ENCODE measurements around the gene PIAS1. TPM values are rescaled to one million over a fixed set of nuclear protein-coding genes. Genes with fewer than 3 reads are reported as not detected.
A peak's percentile ranks its signal among the peaks of the same experiment; 100 is the strongest.
"Not testable (repeated sequence)": the region's sequence is repeated elsewhere in the genome, so short reads cannot be mapped to it uniquely, and the experiment has no call there.

PIAS1 gene
- 3.6 and 26.2 TPM in 2 replicates for total RNA-seq (2014; rRNA removed; shearing (Covaris generic); ENCODE audit: low replicate concordance)

GRCh38 chr15:68053701-68054627, at the start of gene PIAS1:
TSS of gene PIAS1 (plus strand) at chr15:68054315. CDS start at chr15:68054327, 12 bp downstream.
- DNase-seq (ENCODE audit: low read depth), result peak; percentile 71
- in situ Hi-C loops (cut with HindIII; ENCODE audit: low pct_unique_long_range_greater_than_20kb, low sequenced_read_pairs), result no loop called here

GRCh38 chr15:68007642-68008041, 46.5 kb upstream of the PIAS1 start:
- in situ Hi-C loops (cut with HindIII; ENCODE audit: low pct_unique_long_range_greater_than_20kb, low sequenced_read_pairs); DNase-seq (ENCODE audit: low read depth): not testable (repeated sequence)

- in situ Hi-C loops (cut with HindIII; ENCODE audit: low pct_unique_long_range_greater_than_20kb, low sequenced_read_pairs), result no loop called here
Measured at GRCh38 chr15:68010361-68011153, 43.6 kb upstream of the PIAS1 start.

GRCh38 chr15:68012911-68013310, 41.2 kb upstream of the PIAS1 start:
- in situ Hi-C loops (cut with HindIII; ENCODE audit: low pct_unique_long_range_greater_than_20kb, low sequenced_read_pairs), result no loop called here
- DNase-seq (ENCODE audit: low read depth), result no peak

More at GRCh38 chr15:68010361-68011153, 43.6 kb upstream of the PIAS1 start:
- DNase-seq (ENCODE audit: low read depth), result no peak

GRCh38 chr15:68014219-68014618, 39.9 kb upstream of the PIAS1 start:
- in situ Hi-C loops (cut with HindIII; ENCODE audit: low pct_unique_long_range_greater_than_20kb, low sequenced_read_pairs), result no loop called here
- DNase-seq (ENCODE audit: low read depth), result no peak

GRCh38 chr15:68015244-68015643, 38.9 kb upstream of the PIAS1 start:
- in situ Hi-C loops (cut with HindIII; ENCODE audit: low pct_unique_long_range_greater_than_20kb, low sequenced_read_pairs), result no loop called here
- DNase-seq (ENCODE audit: low read depth), result no peak

- in situ Hi-C loops (cut with HindIII; ENCODE audit: low pct_unique_long_range_greater_than_20kb, low sequenced_read_pairs), result no loop called here
- no peak for DNase-seq (ENCODE audit: low read depth)
Measured at GRCh38 chr15:68017201-68017600, 36.9 kb upstream of the PIAS1 start.

GRCh38 chr15:68018797-68019444, 35.2 kb upstream of the PIAS1 start:
- in situ Hi-C loops (cut with HindIII; ENCODE audit: low pct_unique_long_range_greater_than_20kb, low sequenced_read_pairs), result no loop called here

GRCh38 chr15:68019814-68020525, 34.1 kb upstream of the PIAS1 start:
- in situ Hi-C loops (cut with HindIII; ENCODE audit: low pct_unique_long_range_greater_than_20kb, low sequenced_read_pairs), result no loop called here
- DNase-seq (ENCODE audit: low read depth), result no peak

More at GRCh38 chr15:68018797-68019444, 35.2 kb upstream of the PIAS1 start:
- DNase-seq (ENCODE audit: low read depth), result no peak

- in situ Hi-C loops (cut with HindIII; ENCODE audit: low pct_unique_long_range_greater_than_20kb, low sequenced_read_pairs), result no loop called here
- no peak for DNase-seq (ENCODE audit: low read depth)
Measured at GRCh38 chr15:68020685-68021084, 33.4 kb upstream of the PIAS1 start.

GRCh38 chr15:68022061-68022460, 32.1 kb upstream of the PIAS1 start:
- in situ Hi-C loops (cut with HindIII; ENCODE audit: low pct_unique_long_range_greater_than_20kb, low sequenced_read_pairs), result no loop called here
- no peak for DNase-seq (ENCODE audit: low read depth)

- no peak for DNase-seq (ENCODE audit: low read depth)
- in situ Hi-C loops (cut with HindIII; ENCODE audit: low pct_unique_long_range_greater_than_20kb, low sequenced_read_pairs), result no loop called here
Measured at GRCh38 chr15:68023307-68024101, 30.6 kb upstream of the PIAS1 start.

GRCh38 chr15:68025835-68026424, 28.2 kb upstream of the PIAS1 start:
- DNase-seq (ENCODE audit: low read depth), result no peak
- in situ Hi-C loops (cut with HindIII; ENCODE audit: low pct_unique_long_range_greater_than_20kb, low sequenced_read_pairs), result no loop called here

- no peak for DNase-seq (ENCODE audit: low read depth)
- in situ Hi-C loops (cut with HindIII; ENCODE audit: low pct_unique_long_range_greater_than_20kb, low sequenced_read_pairs), result no loop called here
Measured at GRCh38 chr15:68027388-68027787, 26.7 kb upstream of the PIAS1 start.

GRCh38 chr15:68028137-68028887, 25.8 kb upstream of the PIAS1 start:
- no peak for DNase-seq (ENCODE audit: low read depth)
- in situ Hi-C loops (cut with HindIII; ENCODE audit: low pct_unique_long_range_greater_than_20kb, low sequenced_read_pairs), result no loop called here

GRCh38 chr15:68028888-68029207, 25.3 kb upstream of the PIAS1 start:
- in situ Hi-C loops (cut with HindIII; ENCODE audit: low pct_unique_long_range_greater_than_20kb, low sequenced_read_pairs), result no loop called here
- DNase-seq (ENCODE audit: low read depth), result no peak
